LNCaP clone FGC (cell line): Measurements from ENCODE around the gene HIVEP3.

Experiments used
- DNase-seq: peaks from one replicate; pipeline ENCODE4 v3.0.0-alpha.2; 2011; ENCODE audit warnings: low read depth
- H3K4me3 ChIP-seq: 2 replicates; pipeline ENCODE4 v1.5.1; 2011; ENCODE audit warnings: mild to moderate bottlenecking, low read depth, low read length, control low read depth
- CTCF ChIP-seq: IDR thresholded peaks from 2 replicates; pipeline ENCODE4 v1.5.1; 2012; ENCODE audit warnings: mild to moderate bottlenecking; ENCODE audit not compliant: control insufficient read depth, insufficient read depth; ENCODE audit errors: extremely low read depth

The HIVEP3 gene

DNA sequence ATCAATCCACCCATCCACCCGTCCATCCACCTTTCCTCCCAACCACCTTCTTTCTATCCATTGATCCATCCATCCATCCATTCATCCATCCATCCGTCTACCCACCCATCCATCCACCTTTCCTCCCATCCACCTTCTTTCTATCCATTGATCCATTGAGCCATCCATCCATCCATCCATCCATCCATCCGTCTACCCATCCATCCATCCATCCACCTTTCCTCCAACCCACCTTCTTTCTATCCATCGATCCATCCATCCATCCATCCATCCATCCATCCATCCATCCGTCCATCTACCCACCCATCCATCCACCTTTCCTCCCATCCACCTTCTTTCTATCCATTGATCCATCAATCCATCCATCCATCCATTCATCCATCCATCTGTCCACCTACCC is 429.2 kb downstream of the HIVEP3 start:
- no peak for TF ChIP-seq CTCF
- no peak for DNase-seq
- H3K4me3 ChIP-seq, result no peak overlapping the region

DNA sequence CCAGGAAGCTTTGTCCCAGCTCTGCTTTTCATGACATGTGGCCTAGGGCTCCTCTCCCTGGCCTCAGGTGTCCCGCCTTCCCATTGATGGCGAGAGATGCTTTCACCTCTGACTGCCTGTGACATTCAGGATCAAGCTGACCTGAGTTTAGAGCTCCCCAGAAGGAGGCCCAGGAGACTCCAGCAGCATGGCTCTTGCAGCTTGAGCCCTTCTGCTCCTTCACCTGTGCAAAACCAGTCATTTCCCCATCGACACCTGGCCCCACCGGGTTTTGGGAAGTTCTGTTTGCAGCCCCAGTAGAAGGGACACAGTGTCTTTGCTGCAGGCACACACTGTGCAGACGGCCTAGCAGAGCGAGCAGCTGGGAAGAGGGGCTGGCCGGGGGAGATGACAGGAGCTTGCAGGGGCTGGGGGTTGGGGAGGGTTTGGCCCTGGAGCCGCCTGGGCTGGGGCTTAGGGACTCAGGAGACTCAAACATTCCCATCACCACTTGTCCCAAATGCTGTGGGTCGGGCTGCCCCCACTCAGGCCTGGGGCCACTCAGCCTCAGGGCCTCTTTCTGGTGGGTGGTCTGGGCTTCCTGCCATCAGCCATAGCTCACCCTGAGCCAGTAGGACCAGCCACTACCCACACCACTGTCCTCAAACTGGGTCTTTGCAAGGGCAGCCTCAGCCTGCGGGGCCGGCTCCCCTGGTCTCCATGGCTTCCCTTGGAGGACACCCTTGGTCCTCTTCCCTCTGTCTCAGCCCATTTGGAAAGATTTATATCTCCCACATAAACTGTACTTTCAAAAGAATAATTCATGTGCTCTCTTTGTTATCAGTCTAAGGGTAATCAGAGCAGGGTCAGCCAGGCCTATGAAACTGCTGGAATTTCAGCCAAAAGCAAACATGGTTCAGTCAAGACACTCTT is 430.4 kb downstream of the HIVEP3 start:
- TF ChIP-seq CTCF, result no peak
- H3K4me3 ChIP-seq, result no peak overlapping the region
- no peak for DNase-seq

GRCh38 chr1:41487126-41488039 is 431.3 kb downstream of the HIVEP3 start:
- DNase-seq, result no peak
- H3K4me3 ChIP-seq, result no peak overlapping the region

DNA sequence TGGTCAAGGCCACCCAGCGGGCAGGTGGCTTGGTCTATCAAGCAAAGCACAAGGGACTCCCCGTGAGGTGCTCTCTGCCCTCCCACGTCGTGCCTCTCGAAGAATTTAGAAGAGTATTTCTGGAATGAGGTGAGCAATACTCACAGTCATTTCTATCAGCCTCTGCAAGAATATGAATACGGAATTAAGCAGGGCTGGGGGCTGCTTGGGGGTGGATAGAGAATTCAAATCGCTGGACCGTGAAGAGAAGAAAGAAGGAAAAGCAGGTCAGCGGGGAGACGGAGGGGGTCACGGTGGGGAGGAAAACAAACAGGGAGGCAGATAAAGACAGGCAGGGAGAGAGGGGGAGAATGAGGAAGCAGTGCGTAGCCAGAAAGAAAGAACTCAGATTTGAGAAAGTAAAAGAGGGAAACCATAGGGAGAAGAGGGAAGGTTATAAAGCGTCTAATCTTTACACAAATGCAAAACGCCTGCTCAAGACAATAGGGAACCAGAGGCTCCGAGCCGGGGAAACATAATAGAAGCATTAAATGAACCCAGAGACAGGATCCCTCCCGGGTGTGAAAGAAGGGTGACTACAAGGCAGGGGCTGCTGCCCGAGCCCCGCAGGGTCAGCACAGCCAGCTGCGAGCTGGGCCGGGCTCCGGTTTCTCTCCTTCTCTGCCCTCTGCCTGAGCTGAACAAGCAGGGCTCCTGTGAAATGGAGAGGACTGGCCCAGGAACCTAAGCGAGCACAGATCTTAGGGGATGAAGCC is 432.2 kb downstream of the HIVEP3 start:
- DNase-seq, result no peak
- no peak for TF ChIP-seq CTCF
- H3K4me3 ChIP-seq, result no peak overlapping the region

More at GRCh38 chr1:41487126-41488039, 431.3 kb downstream of the HIVEP3 start:
- TF ChIP-seq CTCF, result no peak

DNA sequence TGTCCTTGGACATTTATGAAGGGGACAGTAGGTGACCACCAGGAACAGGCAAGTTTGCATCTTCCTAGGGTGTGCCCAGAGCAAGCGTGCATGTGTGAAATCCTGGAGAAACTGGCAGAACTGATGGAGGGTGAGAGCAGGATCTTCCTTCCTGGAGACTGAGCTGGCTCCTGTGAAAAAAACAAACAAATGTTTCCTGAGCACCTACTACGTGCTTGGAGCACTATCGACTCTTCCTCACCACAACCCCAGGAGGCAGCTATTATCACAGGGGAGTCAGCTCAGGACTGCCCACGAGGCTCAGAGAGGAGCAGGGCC is 432.7 kb downstream of the HIVEP3 start:
- H3K4me3 ChIP-seq, result no peak overlapping the region
- DNase-seq, result no peak
- TF ChIP-seq CTCF, result no peak

GRCh38 chr1:41485605-41486004 is 433.1 kb downstream of the HIVEP3 start:
- DNase-seq, result no peak
- no peak overlapping the region for H3K4me3 ChIP-seq
- no peak for TF ChIP-seq CTCF
